ENCODE measurements around the gene MALRD1.

Gene MALRD1

GRCh38 chr10:19652750-19653149 lies 604.1 kb downstream of the MALRD1 start:
- no peak for DNase-seq (ENCODE audit: low read depth)

- DNase-seq (ENCODE audit: low read depth) = no peak
Observed at GRCh38 chr10:19653931-19654330, 605.3 kb downstream of the MALRD1 start.

GRCh38 chr10:19654576-19654975 lies 606.0 kb downstream of the MALRD1 start:
- DNase-seq (ENCODE audit: low read depth) = no peak

GRCh38 chr10:19656420-19657042 lies 607.9 kb downstream of the MALRD1 start:
- no peak for DNase-seq (ENCODE audit: low read depth)

- no peak for DNase-seq (ENCODE audit: low read depth)
Observed at GRCh38 chr10:19658131-19658530, 609.5 kb downstream of the MALRD1 start.

DNA sequence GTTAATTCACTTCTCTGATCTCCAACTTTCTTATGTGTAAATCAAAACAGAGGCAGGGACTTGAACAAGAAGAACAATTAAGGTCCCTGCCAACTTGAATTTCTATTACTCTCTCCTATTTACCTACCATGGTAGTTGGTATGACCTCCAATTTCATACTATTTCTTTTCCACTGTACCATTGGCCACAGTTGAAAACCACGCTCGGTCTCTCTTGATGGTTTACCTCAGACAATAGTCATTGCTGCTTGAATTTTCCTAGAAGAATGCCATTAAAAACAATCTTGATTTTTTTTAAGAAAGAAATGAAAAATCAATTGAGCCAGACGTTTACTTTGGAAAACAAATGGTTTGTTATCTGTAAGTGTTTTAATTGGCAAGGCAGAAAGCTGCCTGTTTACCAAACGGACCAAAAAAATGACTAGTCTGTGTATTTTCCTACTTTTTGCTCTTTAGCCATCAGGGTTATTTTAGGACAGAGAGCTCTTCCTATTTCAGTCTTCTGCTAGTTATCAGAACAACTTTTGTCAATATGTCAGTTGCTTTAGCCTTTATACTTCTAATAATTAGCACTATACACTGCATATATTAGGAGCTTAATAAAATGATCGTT lies 610.1 kb downstream of the MALRD1 start:
- no peak for DNase-seq (ENCODE audit: low read depth)

DNA sequence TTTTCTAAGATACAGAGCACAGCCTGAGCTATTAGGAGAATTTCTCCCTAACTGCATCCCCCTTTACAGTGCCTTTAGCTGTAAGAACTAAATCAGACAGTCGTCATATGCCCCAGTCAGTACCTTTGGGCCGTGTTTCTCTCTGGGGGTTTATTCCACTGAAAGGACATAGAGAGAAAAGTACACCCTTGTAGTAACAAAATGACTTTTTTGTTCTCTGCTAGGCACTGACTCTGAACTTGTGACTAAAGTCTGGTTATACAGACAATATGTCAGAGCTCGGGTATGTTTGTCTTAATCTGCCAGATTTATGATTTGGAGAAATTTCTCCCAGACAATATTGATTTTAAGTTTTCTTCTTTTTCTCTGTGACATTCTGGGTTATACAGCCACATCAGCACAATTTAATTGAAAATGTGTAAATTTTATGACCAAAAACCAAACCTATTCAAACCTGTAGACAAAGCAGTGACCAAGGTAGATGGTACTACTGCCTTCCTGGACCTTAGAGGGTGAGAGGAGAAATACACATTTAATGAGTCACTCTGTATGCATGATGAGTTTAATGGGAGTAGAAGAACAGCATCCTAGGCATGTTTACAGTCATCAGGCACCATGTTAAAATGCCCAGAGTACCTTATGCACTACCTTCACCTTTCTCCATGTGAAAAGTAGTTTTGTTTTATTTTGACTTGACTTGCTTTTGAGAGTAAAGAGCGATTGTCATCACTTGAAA lies 611.5 kb downstream of the MALRD1 start:
- DNase-seq (ENCODE audit: low read depth) = no peak

GRCh38 chr10:19663344-19663743 lies 614.7 kb downstream of the MALRD1 start:
- no peak for DNase-seq (ENCODE audit: low read depth)

DNA sequence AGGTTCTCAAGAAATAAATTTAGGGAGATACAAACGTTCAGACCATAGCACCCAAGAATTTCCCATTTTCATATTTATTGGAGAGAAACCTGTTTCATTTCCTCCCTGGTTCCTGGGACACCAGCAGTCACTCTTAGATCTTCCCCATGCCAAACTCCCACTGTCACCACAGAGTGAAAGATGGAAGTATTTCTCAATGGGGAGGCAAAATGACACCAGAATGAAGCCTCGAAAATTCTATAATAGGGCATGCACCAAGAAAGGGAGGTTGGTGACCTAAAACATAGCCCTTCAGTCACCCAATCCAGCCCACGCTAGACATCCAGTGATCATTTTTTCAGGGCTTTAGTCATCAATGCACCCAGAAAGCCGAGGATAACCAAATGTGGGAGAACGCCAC lies 619.5 kb downstream of the MALRD1 start:
- DNase-seq (ENCODE audit: low read depth) = no peak

GRCh38 chr10:19676063-19676462 lies 627.5 kb downstream of the MALRD1 start:
- no peak for DNase-seq (ENCODE audit: low read depth)

DNA sequence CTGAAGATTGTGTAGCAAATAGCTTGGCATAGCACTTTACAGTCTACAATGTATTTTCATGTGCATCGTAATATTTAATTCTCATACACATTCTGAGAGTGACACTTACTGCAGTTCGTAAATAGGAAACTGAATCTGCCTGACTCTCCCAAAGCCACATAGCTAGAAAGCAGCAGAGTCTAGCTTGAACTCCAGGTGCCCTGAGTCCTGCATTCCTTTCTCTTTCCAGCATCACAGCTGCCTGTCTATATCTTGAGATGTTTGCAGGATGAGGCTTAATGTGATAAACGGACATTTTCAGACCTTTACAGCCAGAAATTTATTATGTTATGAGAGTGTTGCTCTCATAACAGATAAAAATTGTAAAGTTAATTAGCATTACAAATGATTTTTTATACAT lies 634.8 kb downstream of the MALRD1 start:
- no peak for DNase-seq (ENCODE audit: low read depth)

GRCh38 chr10:19683960-19684359 lies 635.4 kb downstream of the MALRD1 start:
- DNase-seq (ENCODE audit: low read depth) = no peak

GRCh38 chr10:19688344-19688743 lies 639.7 kb downstream of the MALRD1 start:
- no peak for DNase-seq (ENCODE audit: low read depth)

DNA sequence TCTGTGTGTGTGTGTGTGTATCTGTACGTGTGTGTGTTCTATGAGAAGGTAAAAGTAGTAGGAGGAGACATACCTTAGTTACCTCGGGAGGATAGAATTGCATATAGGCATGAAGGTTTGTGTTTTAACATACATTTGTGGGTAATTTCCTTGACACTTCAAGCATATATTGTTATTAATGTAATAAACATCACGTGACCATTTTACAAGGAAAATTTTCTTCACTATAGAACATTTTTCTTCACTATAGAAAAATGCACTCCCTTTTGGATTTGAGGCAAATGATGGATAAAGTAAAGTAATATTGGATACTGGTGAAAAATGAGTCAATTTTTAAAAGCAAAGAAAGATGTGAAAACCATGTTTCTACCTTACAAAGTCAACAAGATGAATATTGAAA lies 640.6 kb downstream of the MALRD1 start:
- DNase-seq (ENCODE audit: low read depth) = no peak

DNA sequence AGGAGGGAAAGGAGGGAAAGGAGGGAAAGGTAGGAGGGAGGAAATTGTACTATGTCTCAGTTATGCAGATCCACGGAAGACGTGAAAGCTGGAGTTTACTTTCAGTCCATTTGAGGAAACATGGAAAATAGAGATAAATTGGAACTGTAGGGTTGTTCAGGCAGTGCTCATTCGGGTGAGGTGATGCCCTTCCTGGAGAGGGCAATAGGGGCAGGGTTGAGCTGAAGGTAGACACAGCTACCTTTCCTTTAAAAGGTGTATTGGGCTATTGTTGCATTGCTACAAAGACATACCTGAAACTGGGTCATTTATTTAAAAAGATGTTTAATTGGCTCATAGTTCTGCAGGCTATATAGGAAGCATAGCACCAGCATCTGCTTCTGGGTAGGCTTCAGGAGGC lies 650.7 kb downstream of the MALRD1 start:
- no peak for DNase-seq (ENCODE audit: low read depth)

GRCh38 chr10:19701427-19702052 lies 652.9 kb downstream of the MALRD1 start:
- DNase-seq (ENCODE audit: low read depth) = no peak

DNA sequence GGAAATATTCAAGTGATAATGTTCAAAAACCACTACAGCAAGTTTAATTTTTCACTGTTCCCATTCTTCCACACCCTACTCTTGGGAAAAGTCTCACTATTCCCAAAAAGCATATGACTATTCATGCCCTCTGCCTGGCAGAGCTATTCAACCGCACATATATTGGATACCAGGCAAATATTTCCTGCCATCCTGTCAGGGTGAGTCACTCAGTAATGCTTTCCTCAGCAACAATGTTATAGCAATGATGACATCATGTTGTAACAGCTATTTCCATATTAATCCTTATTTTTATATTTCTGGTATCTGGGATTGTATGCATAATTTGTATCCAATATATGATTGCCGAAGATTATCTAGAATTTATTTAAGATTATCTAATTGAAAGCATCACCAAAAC lies 653.6 kb downstream of the MALRD1 start:
- no peak for DNase-seq (ENCODE audit: low read depth)

- no peak for DNase-seq (ENCODE audit: low read depth)
Observed at GRCh38 chr10:19704544-19704943, 655.9 kb downstream of the MALRD1 start.

DNA sequence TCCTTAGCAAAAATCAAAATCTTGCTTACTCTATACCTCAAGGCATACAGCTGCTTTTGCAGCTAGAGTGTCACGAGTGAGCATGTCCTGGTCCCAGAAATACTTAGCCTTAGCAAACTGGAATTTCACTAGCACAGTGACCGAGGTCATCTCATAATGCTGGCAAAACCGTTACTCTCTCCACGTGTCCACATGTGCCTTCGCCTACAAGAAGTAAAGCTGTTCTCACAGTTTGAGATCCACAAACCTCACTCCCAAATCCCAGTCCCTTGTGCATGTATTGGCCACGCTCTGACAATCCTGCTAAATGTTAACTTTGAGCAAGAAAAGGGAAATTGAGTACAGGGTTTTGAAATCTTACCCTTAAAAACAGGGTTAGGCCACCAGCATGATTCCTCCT lies 656.6 kb downstream of the MALRD1 start:
- DNase-seq (ENCODE audit: low read depth) = no peak

DNA sequence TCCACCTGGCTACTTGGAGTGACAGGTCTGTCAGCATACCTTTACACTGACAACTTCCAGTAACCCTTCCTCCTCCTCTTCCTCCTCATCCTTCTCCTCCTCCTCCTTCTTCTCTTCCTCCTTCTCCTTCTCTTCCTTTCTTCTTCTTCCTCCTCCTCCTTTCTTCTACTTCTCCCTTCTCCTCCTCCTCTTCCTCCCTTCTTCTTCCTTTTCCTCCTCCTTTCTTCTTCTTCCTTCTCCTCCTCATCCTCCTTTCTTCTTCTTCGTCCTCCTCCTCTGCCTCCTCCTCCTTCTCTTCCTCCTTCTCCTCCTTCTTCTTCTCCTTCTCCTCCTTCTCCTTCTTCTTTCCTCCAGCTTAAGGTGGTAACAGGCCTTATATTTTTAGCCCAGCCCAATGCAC lies 658.3 kb downstream of the MALRD1 start:
- no peak for DNase-seq (ENCODE audit: low read depth)

DNA sequence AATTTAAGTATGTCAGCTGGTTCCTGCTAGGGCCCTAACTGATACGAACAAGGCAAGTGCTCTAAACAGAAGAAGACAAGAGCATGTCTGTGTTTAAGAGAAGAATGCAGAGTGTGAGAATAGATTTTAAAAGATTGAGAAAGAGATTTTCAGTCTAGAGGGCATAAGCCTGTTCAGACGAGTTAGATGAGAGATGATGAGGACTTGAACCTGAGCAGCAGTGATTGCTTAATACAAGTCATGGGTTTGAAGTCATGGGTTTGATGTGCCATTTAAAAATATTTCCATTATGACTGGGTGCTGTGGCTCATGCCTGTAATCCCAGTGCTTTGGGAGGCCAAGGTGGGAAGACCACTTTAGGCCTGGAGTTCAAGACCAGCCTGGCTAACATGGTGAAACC lies 658.8 kb downstream of the MALRD1 start:
- no peak for DNase-seq (ENCODE audit: low read depth)

DNA sequence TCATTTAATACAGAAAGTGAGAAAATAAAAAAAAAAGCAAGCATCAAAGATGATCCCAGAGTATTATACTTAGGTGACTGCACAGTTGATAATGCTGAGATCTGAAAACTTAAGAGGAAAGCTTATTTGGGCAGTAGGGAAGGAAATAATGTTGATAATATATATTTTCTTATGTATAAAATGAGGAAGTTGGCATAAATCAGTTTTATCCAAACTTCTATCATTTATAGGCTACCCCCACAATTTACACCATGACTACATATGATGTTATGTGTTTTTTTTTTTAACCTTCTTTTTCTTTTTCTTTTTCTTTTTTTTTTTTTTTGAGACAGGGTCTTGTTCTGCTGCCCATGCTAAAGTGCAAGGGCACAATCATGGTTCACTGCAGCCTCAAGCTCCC lies 659.4 kb downstream of the MALRD1 start:
- DNase-seq (ENCODE audit: low read depth) = no peak

- DNase-seq (ENCODE audit: low read depth) = no peak
Observed at GRCh38 chr10:19710600-19710999, 662.0 kb downstream of the MALRD1 start.

Data from GM04503 (cell line).